ENCODE results near the gene MTTP. TPM values are rescaled to one million over a fixed set of nuclear protein-coding genes. Genes with fewer than 3 reads are reported as not detected.

Gene MTTP
- total and polyA plus RNA-seq, 12 donors, result 0.16 to 0.98 (median 0.31) TPM; not detected in 1

GRCh38 chr4:99572527-99573240 is 1.9 kb upstream of the MTTP start:
- no peaks in the 10 kb centered on the region for H3K9me3 ChIP-seq (replicated peaks in 1 of 3)
- no peak overlapping the region for H3K27ac ChIP-seq
- intact Hi-C loops (cut with DNase I), result no loop called here
- H3K36me3 ChIP-seq (replicated peaks in 1 of 2), result no peaks in the 10 kb centered on the region
- no peaks in the 10 kb centered on the region for H3K4me1 ChIP-seq (replicated peaks in 1 of 2)
- no peak overlapping the region for H3K4me3 ChIP-seq
- no peak for TF ChIP-seq CTCF (IDR thresholded peaks at IDR 0.05)
- TF ChIP-seq POLR2A (IDR thresholded peaks at IDR 0.05), result no peak
- DNase-seq, result no peak
- 73 to 85% (median 80%) methylated on average over 6 of the region's 6 CpGs for WGBS, 4 donors
- no peaks in the 10 kb centered on the region for H3K27me3 ChIP-seq

GRCh38 chr4:99573735-99574368 is 772 bp upstream of the MTTP start:
- DNase-seq, result no peak
- Histone ChIP-seq H3K36me3 (replicated peaks in 1 of 2) (no peaks in the 10 kb centered on the region), H3K4me3 (no peak overlapping the region), H3K27ac (no peak overlapping the region), H3K9me3 (replicated peaks in 1 of 3) (no peaks in the 10 kb centered on the region), H3K27me3 (no peaks in the 10 kb centered on the region), H3K4me1 (replicated peaks in 1 of 2) (no peaks in the 10 kb centered on the region)
- intact Hi-C loops (cut with DNase I), result no loop called here
- 77 to 97% (median 89%) methylated on average over 1 of the region's 1 CpG for WGBS, 4 donors
- TF ChIP-seq CTCF (IDR thresholded peaks at IDR 0.05) (no peak), POLR2A (IDR thresholded peaks at IDR 0.05) (no peak)

- no peaks in the 10 kb centered on the region for H3K4me1 ChIP-seq (replicated peaks in 1 of 2)
- no peak overlapping the region for H3K27ac ChIP-seq
- DNase-seq, result no peak
- no peak overlapping the region for H3K4me3 ChIP-seq
- no peaks in the 10 kb centered on the region for H3K27me3 ChIP-seq
- intact Hi-C loops (cut with DNase I), result no loop called here
- WGBS, 4 donors, result 89 to 92% (median 90%) methylated on average over 2 of the region's 2 CpGs
- TF ChIP-seq POLR2A (IDR thresholded peaks at IDR 0.05) (no peak), CTCF (IDR thresholded peaks at IDR 0.05) (no peak)
- H3K9me3 ChIP-seq (replicated peaks in 1 of 3), result no peaks in the 10 kb centered on the region
- no peaks in the 10 kb centered on the region for H3K36me3 ChIP-seq (replicated peaks in 1 of 2)
Measured at GRCh38 chr4:99578714-99579113, 4.1 kb downstream of the MTTP start.

GRCh38 chr4:99585516-99585915 is 10.9 kb downstream of the MTTP start:
- no peaks in the 10 kb centered on the region for H3K27me3 ChIP-seq
- no peak overlapping the region for H3K27ac ChIP-seq
- no peak for DNase-seq
- H3K4me3 ChIP-seq, result no peak overlapping the region
- TF ChIP-seq POLR2A (IDR thresholded peaks at IDR 0.05) (no peak), CTCF (IDR thresholded peaks at IDR 0.05) (no peak)
- no peaks in the 10 kb centered on the region for H3K4me1 ChIP-seq (replicated peaks in 1 of 2)
- WGBS, 4 donors, result 90 to 97% (median 95%) methylated on average over 1 of the region's 1 CpG
- no peaks in the 10 kb centered on the region for H3K36me3 ChIP-seq (replicated peaks in 1 of 2)
- intact Hi-C loops (cut with DNase I), result no loop called here
- no peaks in the 10 kb centered on the region for H3K9me3 ChIP-seq (replicated peaks in 1 of 3)

Measured in adrenal gland (tissue), 12 donors.